ENCODE measurements around the gene ZBTB32.

- TF ChIP-seq SMC3 (IDR thresholded peaks at IDR 0.05; ENCODE audit: low read depth, low read length), result no peak
- TF ChIP-seq POLR2AphosphoS5 (IDR thresholded peaks at IDR 0.05; ENCODE audit: low read depth, low read length), result no peak
- TF ChIP-seq RAD21 (IDR thresholded peaks at IDR 0.05; ENCODE audit: low read length), result no peak
- TF ChIP-seq CTCF (IDR thresholded peaks at IDR 0.05), result no peak
- TF ChIP-seq REST (IDR thresholded peaks at IDR 0.05; ENCODE audit: low read depth, low read length), result no peak
- TF ChIP-seq PBX3 (IDR thresholded peaks at IDR 0.05), result no peak
- no peak for TF ChIP-seq MAX (IDR thresholded peaks at IDR 0.05; ENCODE audit: low read depth)
These were observed 6.7 kb downstream of the ZBTB32 start for GRCh38 chr19:35710784-35711723.
